ENCODE results near the gene THRSP. TPM values are rescaled to one million over a fixed set of nuclear protein-coding genes. Genes with fewer than 3 reads are reported as not detected.
"Not testable (repeated sequence)": the region's sequence is repeated elsewhere in the genome, so short reads cannot be mapped to it uniquely, and the experiment has no call there.

THRSP gene
- total RNA-seq, 2 experiments from 2014 or later = not detected

GRCh38 chr11:78054971-78055370, 8.7 kb upstream of the THRSP start:
- H3K36me3 ChIP-seq (ENCODE audit: insufficient read depth, low read length) = no peaks in the 10 kb centered on the region
- ChIA-PET POLR2A (no interaction called here), CTCF (interaction anchor here (1.8 kb wide), 1 partner anchor 9 kb away, joined by 4 read pairs; no protein-coding TSS in a partner anchor)
- no peaks in the 10 kb centered on the region for H3K27me3 Mint-ChIP-seq
- intact Hi-C loops (cut with DNase I, micrococcal nuclease) = no loop called here
- ATAC-seq (ENCODE audit: poor library complexity) = no peak
- no peaks in the 10 kb centered on the region for H3K9me3 Mint-ChIP-seq
- no peaks in the 10 kb centered on the region for H3K36me3 Mint-ChIP-seq (ENCODE audit: low read depth)
- no peak for DNase-seq
- H3K9me3 ChIP-seq (ENCODE audit: control insufficient read depth in 1 of 2, insufficient read depth in 1 of 2, low read length in 2 of 2) = no peaks in the 10 kb centered on the region
- no peaks in the 10 kb centered on the region for H3K4me1 ChIP-seq (ENCODE audit: insufficient read depth, low read length)
- no peak overlapping the region for H3K4me3 ChIP-seq (ENCODE audit: low read length)
- H3K4me1 Mint-ChIP-seq (ENCODE audit: low read depth) = no peaks in the 10 kb centered on the region
- no peak overlapping the region for H3K27ac ChIP-seq (ENCODE audit: low read depth in 1 of 2, low read length in 2 of 2)
- TF ChIP-seq, protein P1, sequence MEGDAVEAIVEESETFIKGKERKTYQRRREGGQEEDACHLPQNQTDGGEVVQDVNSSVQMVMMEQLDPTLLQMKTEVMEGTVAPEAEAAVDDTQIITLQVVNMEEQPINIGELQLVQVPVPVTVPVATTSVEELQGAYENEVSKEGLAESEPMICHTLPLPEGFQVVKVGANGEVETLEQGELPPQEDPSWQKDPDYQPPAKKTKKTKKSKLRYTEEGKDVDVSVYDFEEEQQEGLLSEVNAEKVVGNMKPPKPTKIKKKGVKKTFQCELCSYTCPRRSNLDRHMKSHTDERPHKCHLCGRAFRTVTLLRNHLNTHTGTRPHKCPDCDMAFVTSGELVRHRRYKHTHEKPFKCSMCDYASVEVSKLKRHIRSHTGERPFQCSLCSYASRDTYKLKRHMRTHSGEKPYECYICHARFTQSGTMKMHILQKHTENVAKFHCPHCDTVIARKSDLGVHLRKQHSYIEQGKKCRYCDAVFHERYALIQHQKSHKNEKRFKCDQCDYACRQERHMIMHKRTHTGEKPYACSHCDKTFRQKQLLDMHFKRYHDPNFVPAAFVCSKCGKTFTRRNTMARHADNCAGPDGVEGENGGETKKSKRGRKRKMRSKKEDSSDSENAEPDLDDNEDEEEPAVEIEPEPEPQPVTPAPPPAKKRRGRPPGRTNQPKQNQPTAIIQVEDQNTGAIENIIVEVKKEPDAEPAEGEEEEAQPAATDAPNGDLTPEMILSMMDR (IDR thresholded peaks at IDR 0.05) = no peak
- no peak overlapping the region for H3K27ac Mint-ChIP-seq
- no peaks in the 10 kb centered on the region for H3K27me3 ChIP-seq (ENCODE audit: control insufficient read depth in 1 of 2, insufficient read depth in 2 of 2, low read length in 2 of 2)
- no peak overlapping the region for H3K4me3 Mint-ChIP-seq

GRCh38 chr11:78056093-78056492, 7.6 kb upstream of the THRSP start:
- intact Hi-C loops (cut with DNase I, micrococcal nuclease) = no loop called here
- Histone ChIP-seq H3K4me1 (ENCODE audit: insufficient read depth, low read length) (no peaks in the 10 kb centered on the region), H3K4me3 (ENCODE audit: low read length) (no peak overlapping the region), H3K27me3 (ENCODE audit: control insufficient read depth in 1 of 2, insufficient read depth in 2 of 2, low read length in 2 of 2) (no peaks in the 10 kb centered on the region), H3K27ac (ENCODE audit: low read depth in 1 of 2, low read length in 2 of 2) (no peak overlapping the region), H3K9me3 (ENCODE audit: control insufficient read depth in 1 of 2, insufficient read depth in 1 of 2, low read length in 2 of 2) (no peaks in the 10 kb centered on the region), H3K36me3 (ENCODE audit: insufficient read depth, low read length) (no peaks in the 10 kb centered on the region)
- Mint-ChIP-seq H3K4me1 (ENCODE audit: low read depth) (no peaks in the 10 kb centered on the region), H3K27ac (no peak overlapping the region), H3K27me3 (no peaks in the 10 kb centered on the region), H3K4me3 (no peak overlapping the region), H3K36me3 (ENCODE audit: low read depth) (no peaks in the 10 kb centered on the region), H3K9me3 (no peaks in the 10 kb centered on the region)
- CTCF ChIA-PET = interaction anchor here (1.8 kb wide), 1 partner anchor 10 kb away, joined by 4 read pairs; no protein-coding TSS in a partner anchor
- ATAC-seq (ENCODE audit: poor library complexity) = no peak
- TF ChIP-seq, protein P1 (IDR thresholded peaks at IDR 0.05) = no peak
- POLR2A ChIA-PET = no interaction called here
- no peak for DNase-seq

DNA sequence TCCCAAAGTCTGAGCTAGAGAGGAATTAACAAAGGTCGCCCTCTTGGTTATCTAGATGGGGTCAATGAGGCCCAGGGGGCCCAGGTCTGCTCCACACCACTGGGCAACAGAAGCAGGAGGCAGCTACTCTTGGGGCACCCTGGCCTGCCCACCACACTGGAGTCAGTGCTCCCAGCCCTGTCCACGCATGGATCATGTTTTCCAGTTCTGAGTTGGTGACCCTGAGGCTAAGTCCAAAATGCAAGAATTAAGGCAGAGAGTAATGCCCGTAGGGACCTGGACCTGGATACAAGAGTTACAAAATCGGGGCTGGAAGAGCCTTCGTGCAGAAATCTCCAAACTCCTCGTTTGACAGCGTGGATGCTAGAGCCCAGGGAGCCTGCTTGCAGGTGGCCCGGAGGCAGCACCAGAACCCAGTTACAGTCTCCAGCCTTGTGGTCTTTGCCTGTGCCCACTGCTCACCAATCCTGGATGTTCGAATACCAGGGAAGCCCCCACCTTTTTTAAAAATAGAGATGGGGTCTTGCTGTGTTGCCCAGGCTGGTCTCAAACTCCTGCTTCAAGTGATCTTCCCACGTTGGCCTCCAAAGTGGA, 6.1 kb upstream of the THRSP start:
- CTCF ChIA-PET = interaction anchor here (0.8 kb wide), 1 partner anchor 12 kb away, joined by 3 read pairs; no protein-coding TSS in a partner anchor

DNA sequence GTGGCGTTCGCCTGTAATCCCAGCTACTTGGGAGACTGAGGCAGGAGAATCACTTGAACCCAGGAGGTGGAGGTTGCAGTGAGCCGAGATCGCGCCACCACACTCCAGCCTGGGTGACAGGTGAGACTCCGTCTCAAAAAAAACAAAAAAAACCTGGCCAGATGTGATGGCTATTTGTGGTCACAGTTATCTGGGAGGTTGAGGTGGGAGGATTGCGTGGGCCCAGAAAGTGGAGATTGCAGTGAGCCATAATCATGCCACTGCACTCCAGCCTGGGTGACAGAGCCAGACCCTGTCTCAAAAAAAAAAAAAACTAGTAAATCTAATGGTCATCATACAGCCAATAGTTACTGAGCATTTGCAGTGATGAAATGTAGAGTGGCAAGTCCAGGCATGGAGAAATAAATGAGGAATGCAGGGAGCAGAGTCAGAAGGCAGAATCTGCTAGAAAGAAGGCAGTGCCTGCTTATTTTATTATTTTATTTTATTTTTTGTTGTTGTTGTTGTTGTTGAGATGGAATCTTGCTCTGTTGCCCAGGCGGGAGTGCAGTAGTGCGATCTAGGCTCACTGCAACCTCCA, 3.8 kb upstream of the THRSP start:
- H3K4me1 ChIP-seq (ENCODE audit: insufficient read depth, low read length); POLR2A ChIA-PET; H3K27me3 Mint-ChIP-seq; DNase-seq; CTCF ChIA-PET; H3K27me3 ChIP-seq (ENCODE audit: control insufficient read depth in 1 of 2, insufficient read depth in 2 of 2, low read length in 2 of 2); H3K4me3 Mint-ChIP-seq; H3K4me3 ChIP-seq (ENCODE audit: low read length); intact Hi-C loops (cut with DNase I, micrococcal nuclease); H3K36me3 ChIP-seq (ENCODE audit: insufficient read depth, low read length); ATAC-seq (ENCODE audit: poor library complexity); H3K36me3 Mint-ChIP-seq (ENCODE audit: low read depth); H3K9me3 Mint-ChIP-seq; H3K27ac ChIP-seq (ENCODE audit: low read depth in 1 of 2, low read length in 2 of 2); H3K4me1 Mint-ChIP-seq (ENCODE audit: low read depth); H3K9me3 ChIP-seq (ENCODE audit: control insufficient read depth in 1 of 2, insufficient read depth in 1 of 2, low read length in 2 of 2); H3K27ac Mint-ChIP-seq: not testable (repeated sequence)

More for the DNA sequence above, 6.1 kb upstream of the THRSP start:
- H3K36me3 ChIP-seq (ENCODE audit: insufficient read depth, low read length) = no peaks in the 10 kb centered on the region
- H3K27me3 ChIP-seq (ENCODE audit: control insufficient read depth in 1 of 2, insufficient read depth in 2 of 2, low read length in 2 of 2) = no peaks in the 10 kb centered on the region
- H3K4me1 Mint-ChIP-seq (ENCODE audit: low read depth) = no peaks in the 10 kb centered on the region
- H3K27ac Mint-ChIP-seq = no peak overlapping the region
- H3K4me3 Mint-ChIP-seq = no peak overlapping the region
- no peak overlapping the region for H3K27ac ChIP-seq (ENCODE audit: low read depth in 1 of 2, low read length in 2 of 2)
- DNase-seq (no peak), ATAC-seq (ENCODE audit: poor library complexity) (no peak)
- no peaks in the 10 kb centered on the region for H3K36me3 Mint-ChIP-seq (ENCODE audit: low read depth)
- H3K4me1 ChIP-seq (ENCODE audit: insufficient read depth, low read length) = no peaks in the 10 kb centered on the region
- TF ChIP-seq, protein P1 (IDR thresholded peaks at IDR 0.05) = no peak
- intact Hi-C loops (cut with DNase I, micrococcal nuclease) = no loop called here
- no peak overlapping the region for H3K4me3 ChIP-seq (ENCODE audit: low read length)
- H3K9me3 ChIP-seq (ENCODE audit: control insufficient read depth in 1 of 2, insufficient read depth in 1 of 2, low read length in 2 of 2) = no peaks in the 10 kb centered on the region
- no peaks in the 10 kb centered on the region for H3K27me3 Mint-ChIP-seq
- H3K9me3 Mint-ChIP-seq = no peaks in the 10 kb centered on the region
- POLR2A ChIA-PET = no interaction called here

All from CD4-positive, alpha-beta T cell (primary cell).